GM12873 (cell line): ENCODE results near the gene NUMBL.

Experiments
- CTCF ChIP-seq: IDR thresholded peaks from 2 replicates; pipeline ENCODE4 v1.5.1; 2012; ENCODE audit warnings: low read depth, mild to moderate bottlenecking, moderate library complexity, low read length, control low read depth; ENCODE audit not compliant: insufficient read depth; ENCODE audit errors: missing control alignments

The NUMBL gene

GRCh38 chr19:40690050-40690692, at the start of gene NUMBL:
Gene NUMBL, minus strand, starts transcription at chr19:40690651. Its CDS starts 168 bp downstream, at chr19:40690483.
- no peak for TF ChIP-seq CTCF

GRCh38 chr19:40739030-40739839, 48.8 kb upstream of the NUMBL start:
- TF ChIP-seq CTCF, result no peak

GRCh38 chr19:40737102-40737644, 46.7 kb upstream of the NUMBL start:
- TF ChIP-seq CTCF, result no peak

- TF ChIP-seq CTCF, result no peak
Observed at GRCh38 chr19:40736661-40737060, 46.2 kb upstream of the NUMBL start.

- TF ChIP-seq CTCF, result no peak
Observed at GRCh38 chr19:40735013-40735771, 44.7 kb upstream of the NUMBL start.

GRCh38 chr19:40733149-40733548, 42.7 kb upstream of the NUMBL start:
- TF ChIP-seq CTCF, result no peak

GRCh38 chr19:40726279-40726678, 35.8 kb upstream of the NUMBL start:
- TF ChIP-seq CTCF, result no peak
